HepG2 (cell line): Measurements from ENCODE around the gene BLID. TPM values are rescaled to one million over a fixed set of nuclear protein-coding genes. Genes with fewer than 3 reads are reported as not detected.

Experiments used
- ATAC-seq: fragments of 200-7000 bp; cut with Tn5 transposase; 3 replicates; pipeline ENCODE4 v1.9.1; 2020; ENCODE audit warnings: mild to moderate bottlenecking, moderate library complexity
- BruUV-seq: library from RNA; stranded (reverse); fragments of 400-500 nt; replicated peaks from 2 replicates; lab custom pipeline; 2021; lab: Mats Ljungman, UMichigan
- CTCF ChIA-PET: fragments of 300-600 bp; formaldehyde crosslinking; extraction: SDS; loops from one replicate; lab custom pipeline; 2021; ENCODE audit warnings: low total read pairs, inconsistent platforms, low intra/inter-chr PET ratio; lab: Yijun Ruan, JAX
- POLR2A ChIA-PET: fragments of 350-600 bp; sonication (Branson Sonifier 250); formaldehyde crosslinking; loops from one replicate; lab custom pipeline; 2020; ENCODE audit warnings: antibody characterized with exemption, inconsistent platforms; lab: Yijun Ruan, JAX
- DNase-seq: peaks from one replicate; pipeline ENCODE4 v3.0.0-alpha.2; 2015; ENCODE audit warnings: low spot score
- FAIRE-seq: peaks from 3 replicates; lab custom pipeline; 2011; peaks lifted over from hg19 to GRCh38; lab: Jason Lieb, UNC
- H2AFZ ChIP-seq: one replicate; pipeline ENCODE4 v1.6.1; 2011; ENCODE audit warnings: low read length, inconsistent platforms
- H3K27ac ChIP-seq: fragments of 300-600 bp; 3 replicates; pipeline ENCODE4 v1.8.0; 2011; ENCODE audit warnings: mixed run types, mild to moderate bottlenecking, mixed read lengths, low read length, inconsistent platforms; ENCODE audit not compliant: insufficient read depth; ENCODE audit errors: extremely low read length
- H3K27me3 ChIP-seq, 2 experiments: fragments of 200-600 bp in 1 of 2; 2 replicates in 1 of 2; 3 replicates in 1 of 2; pipeline versions ENCODE4 v1.6.0 to v1.8.0; 2011; ENCODE audit warnings: low read length in 2 of 2, mild to moderate bottlenecking in 2 of 2, moderate library complexity in 2 of 2, inconsistent platforms in 1 of 2; ENCODE audit not compliant: insufficient read depth in 2 of 2, control insufficient read depth in 1 of 2
- H3K36me3 ChIP-seq, 2 experiments: fragments of 200-600 bp in 1 of 2; replicated peaks in 1 of 2; 2 replicates in 1 of 2; 3 replicates in 1 of 2; pipeline versions ENCODE4 v1.5.1 to v1.8.0; 2011; ENCODE audit warnings: low read length in 2 of 2, inconsistent platforms in 1 of 2; ENCODE audit not compliant: insufficient read depth in 2 of 2, control insufficient read depth in 1 of 2
- H3K4me1 ChIP-seq: 2 replicates; pipeline ENCODE4 v1.5.1; 2012; ENCODE audit warnings: low read length, inconsistent platforms; ENCODE audit not compliant: insufficient read depth
- H3K4me2 ChIP-seq: 2 replicates; pipeline ENCODE4 v1.6.0; 2011; ENCODE audit warnings: low read depth, low read length, inconsistent platforms
- H3K4me3 ChIP-seq, 3 experiments: fragments of 200-600 bp in 1 of 3; sonication (generic), shearing (Covaris generic) in 1 of 3; replicated peaks in 1 of 3; 2 replicates each; pipeline ENCODE4 v1.5.1; 2011 to 2016; ENCODE audit warnings: low read length in 3 of 3, inconsistent platforms in 2 of 3, low read depth in 2 of 3, mild to moderate bottlenecking in 2 of 3, control low read depth in 1 of 3, mixed read lengths in 1 of 3; ENCODE audit not compliant: insufficient read depth in 1 of 3
- H3K79me2 ChIP-seq: one replicate; pipeline ENCODE4 v1.6.1; 2011; ENCODE audit warnings: low read length, inconsistent platforms; ENCODE audit not compliant: insufficient read depth
- H3K9ac ChIP-seq: 2 replicates; pipeline ENCODE4 v1.6.0; 2011; ENCODE audit warnings: mild to moderate bottlenecking, low read depth, low read length, inconsistent platforms; ENCODE audit not compliant: insufficient read depth
- H3K9me3 ChIP-seq: 2 replicates; pipeline ENCODE4 v1.5.1; 2012; ENCODE audit warnings: mild to moderate bottlenecking, low read length
- H4K20me1 ChIP-seq: 2 replicates; pipeline ENCODE4 v1.6.0; 2011; ENCODE audit warnings: inconsistent platforms, mild to moderate bottlenecking, low read length, moderate library complexity; ENCODE audit not compliant: insufficient read depth
- NCOR1 ChIP-seq: fragments of 200-600 bp; sonication (generic); IDR thresholded peaks from 2 replicates; pipeline ENCODE4 v1.7.0; 2017; ENCODE audit warnings: antibody characterized with exemption, low read length, borderline replicate concordance
- SATB2 ChIP-seq: sonication (generic); formaldehyde crosslinking; IDR thresholded peaks from 2 replicates; pipeline ENCODE4 v1.5.0; 2020; ENCODE audit warnings: missing genetic modification reagents
- ZMYM2 ChIP-seq: sonication (generic); formaldehyde crosslinking; IDR thresholded peaks from 2 replicates; pipeline ENCODE4 v1.8.0; 2022; ENCODE audit warnings: mild to moderate bottlenecking, missing genetic modification reagents
- ZNF777 ChIP-seq: sonication (generic); formaldehyde crosslinking; IDR thresholded peaks from 2 replicates; pipeline ENCODE4 v1.4.0; 2020; ENCODE audit warnings: missing genetic modification reagents
- WGBS: methylation state at CpG from one replicate; pipeline ENCODE4 v1.1.6; 2017; ENCODE audit warnings: low lambda C conversion rate; 5-methylcytosine and 5-hydroxymethylcytosine counted together
- in situ Hi-C: cut with HindIII; loops from 2 replicates; pipeline ENCODE4 v1.10.0; 2017; ENCODE audit warnings: low pct_unique_long_range_greater_than_20kb; ENCODE audit not compliant: extremely low pct_ligation_motif_present
- intact Hi-C: fragments of 100-400 bp; cut with micrococcal nuclease; formaldehyde crosslinking; loops from one replicate; pipeline ENCODE4 v1.10.0; 2022; ENCODE audit not compliant: unreplicated experiment
- polyA plus RNA-seq, 8 experiments: library from polyadenylated mRNA; depleted of rRNA in 3 of 8; stranded (reverse) in 7 of 8; unstranded in 1 of 8; fragments of >200 nt; fragmentation: Illumina TruSeq in 4 of 8; extraction: Trizol in 4 of 8; gene quantifications; 2 replicates each; pipeline versions ENCODE4 v1.2.1 to v1.2.3, GENCODE V29; 2011 to 2016; ENCODE audit warnings: low read depth in 4 of 8, missing spikeins in 1 of 8, mixed read lengths in 1 of 8; ENCODE audit not compliant: insufficient read depth in 1 of 8
- total RNA-seq, 5 experiments: library from RNA; depleted of rRNA; stranded (reverse); fragments of >200 nt; fragmentation: Illumina TruSeq; extraction: Trizol; gene quantifications; 2 replicates each; pipeline ENCODE4 v1.2.3, GENCODE V29; 2016; ENCODE audit warnings: low read depth in 1 of 5

The BLID gene
- total and polyA plus RNA-seq, 2 of the 13 experiments (the other 11 are each of a cell fraction or from before 2014, with no cell fraction given), result not detected

DNA sequence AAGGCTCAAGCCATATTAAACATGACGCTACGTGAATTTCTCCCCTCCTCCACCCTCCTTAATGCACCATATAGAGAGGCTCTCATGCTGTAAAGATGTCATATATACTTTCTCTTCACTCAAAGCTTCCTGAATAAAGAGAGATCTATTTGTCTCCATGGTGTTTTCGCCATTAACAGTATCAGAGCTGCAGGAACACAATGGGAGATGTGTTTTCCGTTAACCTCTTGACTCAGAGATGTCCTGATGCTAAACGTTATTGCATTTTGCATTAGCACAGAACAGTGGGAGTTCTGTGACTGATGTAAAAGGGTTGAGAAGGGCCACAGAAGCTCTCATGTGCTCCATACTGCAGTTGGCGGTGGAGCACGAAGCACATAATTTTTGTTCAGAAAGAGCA lies 25.7 kb upstream of the BLID start:
- Histone ChIP-seq H3K4me1 (no peaks in the 10 kb centered on the region), H3K9me3 (no peaks in the 10 kb centered on the region), H3K79me2 (no peaks in the 10 kb centered on the region), H3K9ac (no peak overlapping the region), H4K20me1 (no peaks in the 10 kb centered on the region), H3K27ac (no peak overlapping the region), H3K4me3 (no peak overlapping the region), H2AFZ (no peak overlapping the region), H3K4me2 (no peak overlapping the region), H3K27me3 (no peaks in the 10 kb centered on the region), H3K36me3 (no peaks in the 10 kb centered on the region)
- intact Hi-C loops (no loop called here), in situ Hi-C loops (no loop called here)
- ATAC-seq (no peak), FAIRE-seq (no peak), DNase-seq (no peak)
- TF ChIP-seq SATB2 (CRISPR knock-in tag), result no peak
- TF ChIP-seq ZMYM2 (CRISPR knock-in tag), result no peak
- TF ChIP-seq ZNF777 (CRISPR knock-in tag), result no peak
- 52% methylated on average over 7 of the region's 7 CpGs for WGBS
- no TSS peak for BruUV-seq
- CTCF ChIA-PET, result no interaction called here
- POLR2A ChIA-PET, result no interaction called here

GRCh38 chr11:122140500-122140899 lies 24.5 kb upstream of the BLID start:
- Histone ChIP-seq H2AFZ (no peak overlapping the region), H3K9me3 (no peaks in the 10 kb centered on the region), H3K4me3 (no peak overlapping the region), H4K20me1 (no peaks in the 10 kb centered on the region), H3K79me2 (no peaks in the 10 kb centered on the region), H3K4me1 (no peaks in the 10 kb centered on the region), H3K4me2 (no peak overlapping the region), H3K9ac (no peak overlapping the region), H3K27ac (no peak overlapping the region), H3K36me3 (no peaks in the 10 kb centered on the region), H3K27me3 (no peaks in the 10 kb centered on the region)
- intact Hi-C loops, result no loop called here
- FAIRE-seq (no peak), ATAC-seq (no peak), DNase-seq (no peak)
- no TSS peak for BruUV-seq
- ChIA-PET CTCF (no interaction called here), POLR2A (no interaction called here)
- in situ Hi-C loops, result no loop called here
- WGBS, result 19% methylated on average over 2 of the region's 2 CpGs
- TF ChIP-seq NCOR1, result no peak
